Fibroblast of lung (primary cell): Measurements from ENCODE around the gene HM13.

Source experiments
- CTCF ChIP-seq, 2 donors: IDR thresholded peaks in 1 of 2; conservative IDR thresholded peaks in 1 of 2; 1 replicate in 1 of 2; 2 replicates in 1 of 2; pipeline ENCODE4 v1.5.1; 2011 to 2012; ENCODE audit warnings: low read length in 2 of 2, control low read depth in 1 of 2, inconsistent platforms in 1 of 2, low read depth in 1 of 2, mild to moderate bottlenecking in 1 of 2
- EZH2 ChIP-seq: IDR thresholded peaks from 2 replicates; pipeline ENCODE4 v1.5.1; 2012; ENCODE audit warnings: low read length, control low read depth, mild to moderate bottlenecking; ENCODE audit errors: missing control alignments

- no peak for TF ChIP-seq CTCF (conservative IDR thresholded peaks at IDR 0.05 in 1 of 2, IDR thresholded peaks at IDR 0.05 in 1 of 2; ENCODE audit: low read depth in 1 of 2, low read length in 2 of 2)
- no peak for TF ChIP-seq EZH2
These were observed 91.9 kb downstream of the HM13 start for GRCh38 chr20:31605902-31606803.
